Prostate gland (tissue), 2 donors: Measurements from ENCODE around the gene ARHGAP9.

Experiments
- CTCF ChIP-seq, 4 experiments: fragments of 200-600 bp in 2 of 4; fragments of 450-650 bp in 2 of 4; sonication (generic) in 2 of 4; IDR thresholded peaks; 1 replicate in 3 of 4; 2 replicates in 1 of 4; pipeline ENCODE4 v1.5.1; 2016 to 2019; ENCODE audit warnings: antibody characterized with exemption in 4 of 4, mild to moderate bottlenecking in 2 of 4, moderate library complexity in 2 of 4
- POLR2A ChIP-seq: fragments of 450-650 bp; IDR thresholded peaks from one replicate; pipeline ENCODE4 v1.6.1; 2016; ENCODE audit warnings: antibody characterized with exemption, mild to moderate bottlenecking
- POLR2AphosphoS5 ChIP-seq: sonication (generic); formaldehyde crosslinking; IDR thresholded peaks from one replicate; pipeline ENCODE4 v1.6.1; 2017; ENCODE audit warnings: antibody characterized with exemption

- TF ChIP-seq CTCF (IDR thresholded peaks at IDR 0.05) (no peak), POLR2A (no peak), POLR2AphosphoS5 (no peak)
Measured at GRCh38 chr12:57475271-57476161, 4.2 kb downstream of the ARHGAP9 start.
